Naive thymus-derived CD4-positive, alpha-beta T cell (primary cell): ENCODE results near the gene USP22. TPM values are rescaled to one million over a fixed set of nuclear protein-coding genes. Genes with fewer than 3 reads are reported as not detected.

Source experiments
- ATAC-seq: fragments of 150-1000 bp; cut with Tn5 transposase; 2 replicates; pipeline ENCODE4 v1.10.0; 2021; ENCODE audit warnings: mild to moderate bottlenecking, moderate library complexity
- CTCF ChIA-PET: fragments of 350-600 bp; sonication (Branson Sonifier 250); formaldehyde crosslinking; loops from one replicate; lab custom pipeline; 2021; ENCODE audit warnings: antibody characterized with exemption; lab: Charles Lee
- POLR2A ChIA-PET: fragments of 350-600 bp; sonication (Branson Sonifier 250); formaldehyde crosslinking; loops from one replicate; lab custom pipeline; 2021; ENCODE audit warnings: antibody characterized with exemption, inconsistent platforms; lab: Charles Lee
- DNase-seq, 9 donors: peaks; one replicate each; pipeline versions ENCODE4 v3.0.0 to v3.0.0-alpha.2; 2020 to 2022; ENCODE audit warnings: mixed read lengths in 1 of 9
- H3K27ac ChIP-seq: one replicate; pipeline ENCODE4 v1.7.0; 2013; ENCODE audit warnings: mild to moderate bottlenecking, low read depth, low read length, moderate library complexity
- H3K27me3 ChIP-seq, 2 donors: one replicate each; pipeline ENCODE4 v1.7.0; 2013; ENCODE audit warnings: low read length in 2 of 2, mild to moderate bottlenecking in 2 of 2, moderate library complexity in 2 of 2; ENCODE audit not compliant: control insufficient read depth in 2 of 2, insufficient read depth in 2 of 2
- H3K36me3 ChIP-seq, 3 experiments: 1 replicate in 2 of 3; 2 replicates in 1 of 3; pipeline ENCODE4 v1.7.0; 2013; ENCODE audit warnings: low read length in 3 of 3, mild to moderate bottlenecking in 3 of 3, moderate library complexity in 1 of 3; ENCODE audit not compliant: insufficient read depth in 3 of 3, control insufficient read depth in 2 of 3
- H3K4me1 ChIP-seq, 2 donors: one replicate each; pipeline ENCODE4 v1.7.0; 2013; ENCODE audit warnings: low read length in 2 of 2, mild to moderate bottlenecking in 2 of 2, moderate library complexity in 1 of 2; ENCODE audit not compliant: control insufficient read depth in 2 of 2, insufficient read depth in 2 of 2
- H3K4me3 ChIP-seq: 2 replicates; pipeline ENCODE4 v1.7.0; 2013; ENCODE audit warnings: mild to moderate bottlenecking, low read length
- H3K9me3 ChIP-seq, 3 experiments: 1 replicate in 2 of 3; 2 replicates in 1 of 3; pipeline ENCODE4 v1.7.0; 2013; ENCODE audit warnings: low read length in 3 of 3; ENCODE audit not compliant: control insufficient read depth in 2 of 3
- H3K27ac Mint-ChIP-seq, 9 donors: one replicate each; pipeline ENCODE4 v1.8.0; 2020 to 2022; ENCODE audit warnings: mixed read lengths in 9 of 9, mild to moderate bottlenecking in 8 of 9, moderate library complexity in 5 of 9, inconsistent platforms in 2 of 9
- H3K27me3 Mint-ChIP-seq, 5 donors: one replicate each; pipeline ENCODE4 v1.8.0; 2021 to 2022; ENCODE audit warnings: mixed read lengths in 5 of 5, mild to moderate bottlenecking in 1 of 5
- H3K36me3 Mint-ChIP-seq, 5 donors: one replicate each; pipeline ENCODE4 v1.8.0; 2020 to 2022; ENCODE audit warnings: mixed read lengths in 5 of 5, mild to moderate bottlenecking in 3 of 5, inconsistent platforms in 1 of 5
- H3K4me1 Mint-ChIP-seq, 7 donors: one replicate each; pipeline ENCODE4 v1.8.0; 2020 to 2022; ENCODE audit warnings: mixed read lengths in 7 of 7, mild to moderate bottlenecking in 3 of 7, inconsistent platforms in 1 of 7
- H3K4me3 Mint-ChIP-seq, 10 donors: one replicate each; pipeline ENCODE4 v1.8.0; 2020 to 2022; ENCODE audit warnings: mild to moderate bottlenecking in 10 of 10, mixed read lengths in 10 of 10, moderate library complexity in 6 of 10, inconsistent platforms in 2 of 10
- H3K9me3 Mint-ChIP-seq, 11 donors: one replicate each; pipeline ENCODE4 v1.8.0; 2020 to 2022; ENCODE audit warnings: mixed read lengths in 11 of 11, mild to moderate bottlenecking in 4 of 11, inconsistent platforms in 1 of 11, moderate library complexity in 1 of 11
- intact Hi-C, 2 donors: fragments of 100-400 bp; cut with micrococcal nuclease; formaldehyde crosslinking; loops; one replicate each; pipeline ENCODE4 v1.15.1; 2023
- polyA plus RNA-seq, 2 donors: library from polyadenylated mRNA; unstranded; fragments of 300-500 nt; fragmentation: Illumina TruSeq; gene quantifications; one replicate each; pipeline ENCODE4 v1.2.3, GENCODE V29; 2021
- total RNA-seq, 6 experiments: library from RNA in 5 of 6; stranded (reverse) in 5 of 6; gene quantifications; 1 replicate in 5 of 6; 2 replicates in 1 of 6; pipeline ENCODE4 v1.2.3 and lab custom pipeline; 2021 to 2026

USP22 gene
- total and polyA plus RNA-seq, 7 experiments from 2014 or later: 35.0 to 172 (median 138) TPM

- no peaks in the 10 kb centered on the region for H3K36me3 Mint-ChIP-seq
- H3K4me1 ChIP-seq: peaks cover 0 to 4% of the 10 kb centered on the region in 2 donors
- no peak overlapping the region for H3K4me3 ChIP-seq
- intact Hi-C loops: no loop called here
- peaks cover 6 to 15% (median 10%) of the 10 kb centered on the region in 7 donors for H3K4me1 Mint-ChIP-seq
- ChIA-PET CTCF (no interaction called here), POLR2A (no interaction called here)
- H3K4me3 Mint-ChIP-seq: no peak overlapping the region
- DNase-seq: no peak
- peaks cover 0 to 18% (median 5%) of the 10 kb centered on the region in 5 donors for H3K27me3 Mint-ChIP-seq
- no peaks in the 10 kb centered on the region for H3K9me3 Mint-ChIP-seq
- H3K36me3 ChIP-seq: no peaks in the 10 kb centered on the region
- H3K9me3 ChIP-seq: no peaks in the 10 kb centered on the region
- H3K27ac Mint-ChIP-seq: no peak overlapping the region
- H3K27ac ChIP-seq: no peak overlapping the region
- no peak for ATAC-seq
- H3K27me3 ChIP-seq: no peaks in the 10 kb centered on the region
Observed at GRCh38 chr17:20970329-20970728, 72.5 kb downstream of the USP22 start.

GRCh38 chr17:20968913-20969616, 73.7 kb downstream of the USP22 start:
- Mint-ChIP-seq H3K36me3 (no peaks in the 10 kb centered on the region), H3K9me3 (no peaks in the 10 kb centered on the region), H3K4me3 (no peak overlapping the region), H3K27ac (no peak overlapping the region), H3K27me3 (peaks cover 0 to 12% (median 8%) of the 10 kb centered on the region in 5 donors), H3K4me1 (peaks cover 6 to 15% (median 10%) of the 10 kb centered on the region in 7 donors)
- ChIA-PET POLR2A (no interaction called here), CTCF (no interaction called here)
- H3K4me1 ChIP-seq: peaks cover 0 to 4% of the 10 kb centered on the region in 2 donors
- no peak overlapping the region for H3K4me3 ChIP-seq
- DNase-seq (no peak), ATAC-seq (no peak)
- no peaks in the 10 kb centered on the region for H3K9me3 ChIP-seq
- H3K36me3 ChIP-seq: no peaks in the 10 kb centered on the region
- intact Hi-C loops: no loop called here
- H3K27ac ChIP-seq: no peak overlapping the region
- H3K27me3 ChIP-seq: no peaks in the 10 kb centered on the region

- H3K27ac ChIP-seq: no peak overlapping the region
- Mint-ChIP-seq H3K4me1 (peaks cover 6 to 15% (median 10%) of the 10 kb centered on the region in 7 donors), H3K27me3 (peaks cover 0 to 13% (median 8%) of the 10 kb centered on the region in 5 donors), H3K27ac (no peak overlapping the region), H3K36me3 (no peaks in the 10 kb centered on the region), H3K4me3 (no peak overlapping the region), H3K9me3 (no peaks in the 10 kb centered on the region)
- no peaks in the 10 kb centered on the region for H3K27me3 ChIP-seq
- ChIA-PET POLR2A (no interaction called here), CTCF (interaction anchor here (0.6 kb wide), 1 partner anchor 44 kb away, joined by 5 read pairs; no protein-coding TSS in a partner anchor)
- no peaks in the 10 kb centered on the region for H3K9me3 ChIP-seq
- H3K4me3 ChIP-seq: no peak overlapping the region
- DNase-seq (no peak), ATAC-seq (no peak)
- H3K4me1 ChIP-seq: peaks cover 0 to 4% of the 10 kb centered on the region in 2 donors
- no peaks in the 10 kb centered on the region for H3K36me3 ChIP-seq
- intact Hi-C loops: no loop called here
Observed at GRCh38 chr17:20967776-20968175, 75.0 kb downstream of the USP22 start.

GRCh38 chr17:20966870-20967269, 75.9 kb downstream of the USP22 start:
- peaks cover 0 to 4% of the 10 kb centered on the region in 2 donors for H3K4me1 ChIP-seq
- peaks cover 0 to 17% (median 10%) of the 10 kb centered on the region in 5 donors for H3K27me3 Mint-ChIP-seq
- DNase-seq (peak in 3 of 9 donors; percentile 7 to 27 (median 9)), ATAC-seq (peak; percentile 42)
- H3K4me3 ChIP-seq: no peak overlapping the region
- H3K4me3 Mint-ChIP-seq: no peak overlapping the region
- no peaks in the 10 kb centered on the region for H3K36me3 Mint-ChIP-seq
- no peaks in the 10 kb centered on the region for H3K9me3 Mint-ChIP-seq
- H3K27ac Mint-ChIP-seq: peak overlapping the region in 1 of 9 donors; percentile 69
- H3K9me3 ChIP-seq: no peaks in the 10 kb centered on the region
- POLR2A ChIA-PET: no interaction called here
- H3K27me3 ChIP-seq: no peaks in the 10 kb centered on the region
- peaks cover 6 to 15% (median 10%) of the 10 kb centered on the region in 7 donors for H3K4me1 Mint-ChIP-seq
- no peaks in the 10 kb centered on the region for H3K36me3 ChIP-seq
- intact Hi-C loops: no loop called here
- CTCF ChIA-PET: no interaction called here
- no peak overlapping the region for H3K27ac ChIP-seq

GRCh38 chr17:20965492-20965891, 77.3 kb downstream of the USP22 start:
- ChIA-PET CTCF (interaction anchor here (0.6 kb wide), 1 partner anchor 152 kb away, joined by 6 read pairs; no protein-coding TSS in a partner anchor), POLR2A (no interaction called here)
- Mint-ChIP-seq H3K27me3 (peaks cover 0 to 17% (median 12%) of the 10 kb centered on the region in 5 donors), H3K4me3 (no peak overlapping the region), H3K27ac (no peak overlapping the region), H3K9me3 (no peaks in the 10 kb centered on the region), H3K4me1 (peaks cover 6 to 15% (median 10%) of the 10 kb centered on the region in 7 donors), H3K36me3 (no peaks in the 10 kb centered on the region)
- H3K27ac ChIP-seq: no peak overlapping the region
- no peaks in the 10 kb centered on the region for H3K27me3 ChIP-seq
- H3K9me3 ChIP-seq: no peaks in the 10 kb centered on the region
- ATAC-seq (no peak), DNase-seq (no peak)
- H3K36me3 ChIP-seq: no peaks in the 10 kb centered on the region
- peaks cover 0 to 4% of the 10 kb centered on the region in 2 donors for H3K4me1 ChIP-seq
- intact Hi-C loops: no loop called here
- H3K4me3 ChIP-seq: no peak overlapping the region

- Histone ChIP-seq H3K4me1 (no peaks in the 10 kb centered on the region), H3K27me3 (no peaks in the 10 kb centered on the region), H3K9me3 (no peaks in the 10 kb centered on the region), H3K36me3 (no peaks in the 10 kb centered on the region), H3K27ac (no peak overlapping the region), H3K4me3 (no peak overlapping the region)
- DNase-seq (no peak), ATAC-seq (no peak)
- Mint-ChIP-seq H3K9me3 (no peaks in the 10 kb centered on the region), H3K27me3 (peaks cover 11 to 31% (median 17%) of the 10 kb centered on the region in 5 donors), H3K36me3 (no peaks in the 10 kb centered on the region), H3K4me1 (peaks cover 0 to under 1% (median 0%) of the 10 kb centered on the region in 7 donors), H3K27ac (no peak overlapping the region), H3K4me3 (no peak overlapping the region)
- POLR2A ChIA-PET: no interaction called here
- CTCF ChIA-PET: no interaction called here
- intact Hi-C loops: no loop called here
Observed at GRCh38 chr17:20961586-20961985, 81.2 kb downstream of the USP22 start.

- ATAC-seq: no peak
Observed at GRCh38 chr17:20960871-20961270, 81.9 kb downstream of the USP22 start.

More at GRCh38 chr17:20960871-20961270, 81.9 kb downstream of the USP22 start:
- Mint-ChIP-seq H3K27ac (no peak overlapping the region), H3K9me3 (no peaks in the 10 kb centered on the region), H3K36me3 (no peaks in the 10 kb centered on the region), H3K27me3 (peaks cover 11 to 34% (median 19%) of the 10 kb centered on the region in 5 donors), H3K4me3 (no peak overlapping the region), H3K4me1 (no peaks in the 10 kb centered on the region)
- intact Hi-C loops: no loop called here
- H3K4me3 ChIP-seq: no peak overlapping the region
- no peak overlapping the region for H3K27ac ChIP-seq
- H3K27me3 ChIP-seq: no peaks in the 10 kb centered on the region
- DNase-seq: no peak
- no peaks in the 10 kb centered on the region for H3K4me1 ChIP-seq
- CTCF ChIA-PET: no interaction called here
- no peaks in the 10 kb centered on the region for H3K9me3 ChIP-seq
- POLR2A ChIA-PET: no interaction called here
- no peaks in the 10 kb centered on the region for H3K36me3 ChIP-seq
